Caco-2 (cell line): Measurements from ENCODE around the gene ABCA3. TPM values are rescaled to one million over a fixed set of nuclear protein-coding genes. Genes with fewer than 3 reads are reported as not detected.

ENCODE experiments used
- BruUV-seq: library from RNA; stranded (reverse); fragments of 400-500 nt; replicated peaks from 2 replicates; lab custom pipeline; 2021; lab: Mats Ljungman, UMichigan
- CTCF ChIA-PET: fragments of 300-600 bp; sonication (Branson Sonifier 250); formaldehyde crosslinking; loops from one replicate; lab custom pipeline; 2022; ENCODE audit warnings: antibody characterized with exemption; lab: Charles Lee
- POLR2A ChIA-PET: fragments of 300-600 bp; sonication (Branson Sonifier 250); formaldehyde crosslinking; loops from one replicate; lab custom pipeline; 2022; ENCODE audit warnings: antibody characterized with exemption; lab: Charles Lee
- DNase-seq, 2 experiments: peaks; one replicate each; pipeline versions ENCODE4 v3.0.0 to v3.0.0-alpha.2; 2020 to 2022
- H3K27me3 ChIP-seq: replicated peaks from 2 replicates; pipeline ENCODE4 v1.6.0; 2011; ENCODE audit warnings: low read length; ENCODE audit not compliant: control insufficient read depth, insufficient read depth
- H3K36me3 ChIP-seq: 2 replicates; pipeline ENCODE4 v1.5.1; 2011; ENCODE audit warnings: low read length; ENCODE audit not compliant: control insufficient read depth, insufficient read depth
- H3K4me1 ChIP-seq: fragments of 250-450 bp; sonication (Bioruptor Pico); 2 replicates; pipeline ENCODE4 v1.5.1; 2020; ENCODE audit warnings: mild to moderate bottlenecking
- H3K4me3 ChIP-seq: 2 replicates; pipeline ENCODE4 v1.5.1; 2011; ENCODE audit warnings: low read depth, mild to moderate bottlenecking, control low read depth, low read length
- H3K9me3 ChIP-seq: fragments of 250-450 bp; sonication (Bioruptor Pico); 2 replicates; pipeline ENCODE4 v1.5.1; 2020; ENCODE audit warnings: mild to moderate bottlenecking, moderate library complexity
- H3K27ac Mint-ChIP-seq: one replicate; pipeline ENCODE4 v1.8.0; 2022; ENCODE audit warnings: mixed read lengths; ENCODE audit not compliant: unreplicated experiment
- H3K27me3 Mint-ChIP-seq: one replicate; pipeline ENCODE4 v1.8.0; 2022; ENCODE audit warnings: mixed read lengths; ENCODE audit not compliant: insufficient read depth, unreplicated experiment
- H3K36me3 Mint-ChIP-seq: one replicate; pipeline ENCODE4 v1.8.0; 2022; ENCODE audit warnings: mild to moderate bottlenecking, mixed read lengths; ENCODE audit not compliant: insufficient read depth, unreplicated experiment
- H3K4me1 Mint-ChIP-seq: one replicate; pipeline ENCODE4 v1.8.0; 2022; ENCODE audit warnings: low read depth, mixed read lengths; ENCODE audit not compliant: unreplicated experiment
- H3K4me3 Mint-ChIP-seq: one replicate; pipeline ENCODE4 v1.8.0; 2022; ENCODE audit warnings: mild to moderate bottlenecking, moderate library complexity, mixed read lengths; ENCODE audit not compliant: unreplicated experiment
- H3K9me3 Mint-ChIP-seq: one replicate; pipeline ENCODE4 v1.8.0; 2022; ENCODE audit warnings: mixed read lengths; ENCODE audit not compliant: unreplicated experiment
- intact Hi-C: fragments of 100-400 bp; cut with micrococcal nuclease; formaldehyde crosslinking; loops from one replicate; pipeline ENCODE4 v1.10.0; 2022; ENCODE audit not compliant: unreplicated experiment
- total RNA-seq: library from RNA; stranded (reverse); gene quantifications from 2 replicates; pipeline ENCODE4 v1.2.3, GENCODE V29; 2022
- TF ChIP-seq, protein P1 (sequence below), 2 experiments: fragments of 200-600 bp in 1 of 2; IDR thresholded peaks; 1 replicate in 1 of 2; 2 replicates in 1 of 2; pipeline versions ENCODE4 v1.5.1 to v1.8.0; 2011 to 2022; ENCODE audit warnings: antibody characterized with exemption in 1 of 2, control low read depth in 1 of 2, inconsistent platforms in 1 of 2, low read depth in 1 of 2, low read length in 1 of 2, mild to moderate bottlenecking in 1 of 2, moderate library complexity in 1 of 2; ENCODE audit not compliant: insufficient read depth in 1 of 2, severe bottlenecking in 1 of 2, unreplicated experiment in 1 of 2

The ABCA3 gene
- total RNA-seq, 1 experiment from 2014 or later: 16.1 TPM

GRCh38 chr16:2288726-2289125, 51.8 kb downstream of the ABCA3 start:
- Histone ChIP-seq H3K36me3 (no peaks in the 10 kb centered on the region), H3K4me3 (no peak overlapping the region), H3K27me3 (no peaks in the 10 kb centered on the region), H3K9me3 (no peaks in the 10 kb centered on the region), H3K4me1 (no peaks in the 10 kb centered on the region)
- TF ChIP-seq, protein P1, sequence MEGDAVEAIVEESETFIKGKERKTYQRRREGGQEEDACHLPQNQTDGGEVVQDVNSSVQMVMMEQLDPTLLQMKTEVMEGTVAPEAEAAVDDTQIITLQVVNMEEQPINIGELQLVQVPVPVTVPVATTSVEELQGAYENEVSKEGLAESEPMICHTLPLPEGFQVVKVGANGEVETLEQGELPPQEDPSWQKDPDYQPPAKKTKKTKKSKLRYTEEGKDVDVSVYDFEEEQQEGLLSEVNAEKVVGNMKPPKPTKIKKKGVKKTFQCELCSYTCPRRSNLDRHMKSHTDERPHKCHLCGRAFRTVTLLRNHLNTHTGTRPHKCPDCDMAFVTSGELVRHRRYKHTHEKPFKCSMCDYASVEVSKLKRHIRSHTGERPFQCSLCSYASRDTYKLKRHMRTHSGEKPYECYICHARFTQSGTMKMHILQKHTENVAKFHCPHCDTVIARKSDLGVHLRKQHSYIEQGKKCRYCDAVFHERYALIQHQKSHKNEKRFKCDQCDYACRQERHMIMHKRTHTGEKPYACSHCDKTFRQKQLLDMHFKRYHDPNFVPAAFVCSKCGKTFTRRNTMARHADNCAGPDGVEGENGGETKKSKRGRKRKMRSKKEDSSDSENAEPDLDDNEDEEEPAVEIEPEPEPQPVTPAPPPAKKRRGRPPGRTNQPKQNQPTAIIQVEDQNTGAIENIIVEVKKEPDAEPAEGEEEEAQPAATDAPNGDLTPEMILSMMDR (IDR thresholded peaks at IDR 0.05; ENCODE audit: insufficient read depth in 1 of 2, low read depth in 1 of 2, low read length in 1 of 2, severe bottlenecking in 1 of 2, unreplicated experiment in 1 of 2): no peak
- CTCF ChIA-PET: no interaction called here
- no peaks in the 10 kb centered on the region for H3K36me3 Mint-ChIP-seq
- DNase-seq: no peak
- H3K4me1 Mint-ChIP-seq: no peaks in the 10 kb centered on the region
- H3K4me3 Mint-ChIP-seq: no peak overlapping the region
- BruUV-seq: no TSS peak
- H3K9me3 Mint-ChIP-seq: no peaks in the 10 kb centered on the region
- H3K27me3 Mint-ChIP-seq: no peaks in the 10 kb centered on the region
- no peak overlapping the region for H3K27ac Mint-ChIP-seq
- intact Hi-C loops: no loop called here
- POLR2A ChIA-PET: no interaction called here

- no peaks in the 10 kb centered on the region for H3K4me1 ChIP-seq
- Mint-ChIP-seq H3K36me3 (no peaks in the 10 kb centered on the region), H3K4me1 (no peaks in the 10 kb centered on the region), H3K27ac (no peak overlapping the region), H3K9me3 (no peaks in the 10 kb centered on the region), H3K4me3 (no peak overlapping the region), H3K27me3 (no peaks in the 10 kb centered on the region)
- TF ChIP-seq, protein P1 (IDR thresholded peaks at IDR 0.05; ENCODE audit: insufficient read depth in 1 of 2, low read depth in 1 of 2, low read length in 1 of 2, severe bottlenecking in 1 of 2, unreplicated experiment in 1 of 2): no peak
- H3K4me3 ChIP-seq: no peak overlapping the region
- BruUV-seq: no TSS peak
- intact Hi-C loops: no loop called here
- no peaks in the 10 kb centered on the region for H3K36me3 ChIP-seq
- DNase-seq: no peak
- no peaks in the 10 kb centered on the region for H3K9me3 ChIP-seq
- POLR2A ChIA-PET: no interaction called here
- H3K27me3 ChIP-seq: no peaks in the 10 kb centered on the region
- CTCF ChIA-PET: no interaction called here
Measured at GRCh38 chr16:2287916-2288547, 52.5 kb downstream of the ABCA3 start.

DNA sequence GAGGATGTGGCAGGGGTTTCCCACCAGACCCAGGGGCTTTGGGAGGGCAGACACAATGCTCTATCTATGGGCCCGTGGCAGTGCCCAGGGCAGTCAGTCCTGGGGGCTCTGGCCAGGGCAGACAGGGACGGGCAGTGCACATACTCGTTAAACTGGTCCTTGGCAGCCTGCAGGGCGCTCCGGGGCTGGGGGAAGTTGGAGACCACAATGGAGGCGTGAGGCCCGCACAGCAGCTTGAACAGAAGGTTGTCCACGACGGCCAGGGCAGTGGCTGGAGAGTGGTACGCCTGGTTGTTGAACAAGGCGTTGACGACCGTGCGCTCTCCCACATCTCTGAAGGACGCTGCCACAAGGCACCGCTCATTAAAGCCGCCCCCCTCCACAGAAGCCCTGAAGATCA, 54.0 kb downstream of the ABCA3 start:
- TF ChIP-seq, protein P1 (IDR thresholded peaks at IDR 0.05; ENCODE audit: insufficient read depth in 1 of 2, low read depth in 1 of 2, low read length in 1 of 2, severe bottlenecking in 1 of 2, unreplicated experiment in 1 of 2): no peak
- ChIA-PET POLR2A (no interaction called here), CTCF (no interaction called here)
- BruUV-seq: no TSS peak
- Mint-ChIP-seq H3K4me1 (no peaks in the 10 kb centered on the region), H3K9me3 (no peaks in the 10 kb centered on the region), H3K27ac (no peak overlapping the region), H3K27me3 (no peaks in the 10 kb centered on the region), H3K36me3 (no peaks in the 10 kb centered on the region), H3K4me3 (no peak overlapping the region)
- no peak overlapping the region for H3K4me3 ChIP-seq
- no peaks in the 10 kb centered on the region for H3K36me3 ChIP-seq
- no peaks in the 10 kb centered on the region for H3K4me1 ChIP-seq
- no peaks in the 10 kb centered on the region for H3K27me3 ChIP-seq
- DNase-seq: no peak
- H3K9me3 ChIP-seq: no peaks in the 10 kb centered on the region
- intact Hi-C loops: no loop called here
